ENCODE results near the gene ARID3A. TPM values are rescaled to one million over a fixed set of nuclear protein-coding genes. Genes with fewer than 3 reads are reported as not detected.

Gene ARID3A
- total RNA-seq, 1 donor from 2014 or later, result 83.0 TPM

- no peaks in the 10 kb centered on the region for H3K27me3 Mint-ChIP-seq
- no peak overlapping the region for H3K27ac Mint-ChIP-seq
- no peaks in the 10 kb centered on the region for H3K9me3 Mint-ChIP-seq
- peaks cover 1% of the 10 kb centered on the region for H3K36me3 Mint-ChIP-seq
- TF ChIP-seq CTCF (conservative IDR thresholded peaks at IDR 0.05), result no peak
- H3K4me3 Mint-ChIP-seq, result no peak overlapping the region
- peaks cover 3% of the 10 kb centered on the region for H3K4me1 Mint-ChIP-seq (ENCODE audit: unreplicated experiment)
- no peak for DNase-seq (ENCODE audit: extremely low spot score, unreplicated experiment)
Observed at GRCh38 chr19:902093-902370, 23.8 kb upstream of the ARID3A start.

- H3K4me1 Mint-ChIP-seq (ENCODE audit: unreplicated experiment), result peaks cover 3% of the 10 kb centered on the region
- H3K27ac Mint-ChIP-seq, result no peak overlapping the region
- H3K4me3 Mint-ChIP-seq, result peak overlapping the region; percentile 11
- no peaks in the 10 kb centered on the region for H3K27me3 Mint-ChIP-seq
- no peak for DNase-seq (ENCODE audit: extremely low spot score, unreplicated experiment)
- H3K36me3 Mint-ChIP-seq, result no peaks in the 10 kb centered on the region
- TF ChIP-seq CTCF (conservative IDR thresholded peaks at IDR 0.05), result no peak
- no peaks in the 10 kb centered on the region for H3K9me3 Mint-ChIP-seq
Observed at GRCh38 chr19:902446-903226, 23.2 kb upstream of the ARID3A start.

- no peaks in the 10 kb centered on the region for H3K36me3 Mint-ChIP-seq
- DNase-seq (ENCODE audit: extremely low spot score, unreplicated experiment), result no peak
- no peaks in the 10 kb centered on the region for H3K9me3 Mint-ChIP-seq
Observed at GRCh38 chr19:903266-903797, 22.5 kb upstream of the ARID3A start.

GRCh38 chr19:904545-904944 lies 21.3 kb upstream of the ARID3A start:
- H3K36me3 Mint-ChIP-seq, result no peaks in the 10 kb centered on the region
- no peak overlapping the region for H3K27ac Mint-ChIP-seq
- no peak for DNase-seq (ENCODE audit: extremely low spot score, unreplicated experiment)
- H3K27me3 Mint-ChIP-seq, result no peaks in the 10 kb centered on the region
- peaks cover 9% of the 10 kb centered on the region for H3K4me1 Mint-ChIP-seq (ENCODE audit: unreplicated experiment)
- H3K9me3 Mint-ChIP-seq, result no peaks in the 10 kb centered on the region
- H3K4me3 Mint-ChIP-seq, result no peak overlapping the region
- TF ChIP-seq CTCF (conservative IDR thresholded peaks at IDR 0.05), result no peak

More at GRCh38 chr19:903266-903797, 22.5 kb upstream of the ARID3A start:
- Mint-ChIP-seq H3K27ac (no peak overlapping the region), H3K4me3 (no peak overlapping the region), H3K27me3 (no peaks in the 10 kb centered on the region), H3K4me1 (ENCODE audit: unreplicated experiment) (peaks cover 3% of the 10 kb centered on the region)
- TF ChIP-seq CTCF (conservative IDR thresholded peaks at IDR 0.05), result no peak

- Mint-ChIP-seq H3K4me3 (no peak overlapping the region), H3K27me3 (no peaks in the 10 kb centered on the region), H3K4me1 (ENCODE audit: unreplicated experiment) (peaks cover 12% of the 10 kb centered on the region), H3K27ac (no peak overlapping the region), H3K36me3 (no peaks in the 10 kb centered on the region), H3K9me3 (no peaks in the 10 kb centered on the region)
- TF ChIP-seq CTCF (conservative IDR thresholded peaks at IDR 0.05), result no peak
- DNase-seq (ENCODE audit: extremely low spot score, unreplicated experiment), result no peak
Observed at GRCh38 chr19:906480-906879, 19.4 kb upstream of the ARID3A start.

Measured in type B pancreatic cell (in vitro differentiated cells).